ENCODE measurements around the gene FIG4.
"Not testable (repeated sequence)": the region's sequence is repeated elsewhere in the genome, so short reads cannot be mapped to it uniquely, and the experiment has no call there.

Gene FIG4

GRCh38 chr6:109853951-109854350 lies 162.9 kb downstream of the FIG4 start:
- no CpG with 5 or more reads among the region's 2 CpGs for WGBS (ENCODE audit: extremely low coverage, insufficient coverage, low lambda C conversion rate)
- no peak overlapping the region for H2BK120ac ChIP-seq (ENCODE audit: low read depth, low read length)
- H3K27ac ChIP-seq (ENCODE audit: low read depth, low read length), result no peak overlapping the region
- H3K4me1 ChIP-seq (ENCODE audit: control insufficient read depth, low read depth, low read length), result peaks cover 2% of the 10 kb centered on the region
- H3K4ac ChIP-seq (ENCODE audit: low read depth, low read length), result no peak overlapping the region
- no peak overlapping the region for H4K5ac ChIP-seq (ENCODE audit: low read length)
- no peak overlapping the region for H3K18ac ChIP-seq (ENCODE audit: low read length)
- H3K27me3 ChIP-seq (ENCODE audit: insufficient read depth, low read length, poor library complexity), result no peaks in the 10 kb centered on the region
- H2BK5ac ChIP-seq (ENCODE audit: low read length), result peak overlapping the region; percentile 37
- H3K23ac ChIP-seq (ENCODE audit: low read length), result no peak overlapping the region
- no peak overlapping the region for H2AK5ac ChIP-seq (ENCODE audit: low read length)
- H3K79me2 ChIP-seq (ENCODE audit: control insufficient read depth, insufficient read depth, low read length), result no peaks in the 10 kb centered on the region
- H3K36me3 ChIP-seq (ENCODE audit: control insufficient read depth, insufficient read depth, low read length), result no peaks in the 10 kb centered on the region
- peak overlapping the region; percentile 75 for H2BK15ac ChIP-seq (replicated peaks; ENCODE audit: low read depth)
- no peak overlapping the region for H4K8ac ChIP-seq (ENCODE audit: low read depth, low read length)
- H3K4me2 ChIP-seq (ENCODE audit: low read length), result no peak overlapping the region
- H3K9ac ChIP-seq (ENCODE audit: low read length), result no peak overlapping the region
- H3K56ac ChIP-seq (ENCODE audit: low read length), result no peak overlapping the region
- DNase-seq, result no peak
- H3K4me3 ChIP-seq (ENCODE audit: low read length), result no peak overlapping the region
- no peaks in the 10 kb centered on the region for H3K79me1 ChIP-seq (ENCODE audit: low read length)

- Histone ChIP-seq H3K4me3 (ENCODE audit: low read length) (no peak overlapping the region), H2AK5ac (ENCODE audit: low read length) (no peak overlapping the region), H3K4me1 (ENCODE audit: control insufficient read depth, low read depth, low read length) (peaks cover 2% of the 10 kb centered on the region), H3K36me3 (ENCODE audit: control insufficient read depth, insufficient read depth, low read length) (no peaks in the 10 kb centered on the region), H4K8ac (ENCODE audit: low read depth, low read length) (no peak overlapping the region), H2BK15ac (replicated peaks; ENCODE audit: low read depth) (peak overlapping the region; percentile 78), H3K4ac (ENCODE audit: low read depth, low read length) (peak overlapping the region; percentile 99), H3K23ac (ENCODE audit: low read length) (no peak overlapping the region), H3K79me1 (ENCODE audit: low read length) (no peaks in the 10 kb centered on the region), H2BK5ac (ENCODE audit: low read length) (peak overlapping the region; percentile 86), H3K79me2 (ENCODE audit: control insufficient read depth, insufficient read depth, low read length) (no peaks in the 10 kb centered on the region), H4K5ac (ENCODE audit: low read length) (no peak overlapping the region), H3K56ac (ENCODE audit: low read length) (peak overlapping the region; percentile 79), H3K9ac (ENCODE audit: low read length) (no peak overlapping the region), H3K4me2 (ENCODE audit: low read length) (no peak overlapping the region), H2BK120ac (ENCODE audit: low read depth, low read length) (peak overlapping the region; percentile 17), H3K27ac (ENCODE audit: low read depth, low read length) (peak overlapping the region; percentile 60), H3K27me3 (ENCODE audit: insufficient read depth, low read length, poor library complexity) (no peaks in the 10 kb centered on the region), H3K18ac (ENCODE audit: low read length) (peak overlapping the region; percentile 99)
- WGBS (ENCODE audit: extremely low coverage, insufficient coverage, low lambda C conversion rate), result no CpG with 5 or more reads among the region's 8 CpGs
- DNase-seq, result peak; percentile 95
These were observed 163.6 kb downstream of the FIG4 start for GRCh38 chr6:109854541-109855308.

- not testable (repeated sequence) for H3K36me3 ChIP-seq (ENCODE audit: control insufficient read depth, insufficient read depth, low read length); H3K27me3 ChIP-seq (ENCODE audit: insufficient read depth, low read length, poor library complexity); H4K8ac ChIP-seq (ENCODE audit: low read depth, low read length); H4K5ac ChIP-seq (ENCODE audit: low read length); H3K4me3 ChIP-seq (ENCODE audit: low read length); H3K79me1 ChIP-seq (ENCODE audit: low read length); H2AK5ac ChIP-seq (ENCODE audit: low read length); H3K79me2 ChIP-seq (ENCODE audit: control insufficient read depth, insufficient read depth, low read length); H3K4me1 ChIP-seq (ENCODE audit: control insufficient read depth, low read depth, low read length); H3K4me2 ChIP-seq (ENCODE audit: low read length); H3K9ac ChIP-seq (ENCODE audit: low read length); H3K23ac ChIP-seq (ENCODE audit: low read length)
- H3K18ac ChIP-seq (ENCODE audit: low read length), result peak overlapping the region; percentile 99
- H2BK5ac ChIP-seq (ENCODE audit: low read length), result peak overlapping the region; percentile 86
- peak overlapping the region; percentile 17 for H2BK120ac ChIP-seq (ENCODE audit: low read depth, low read length)
- peak overlapping the region; percentile 60 for H3K27ac ChIP-seq (ENCODE audit: low read depth, low read length)
- no CpG with 5 or more reads among the region's 9 CpGs for whole genome bisulfite sequencing (ENCODE audit: extremely low coverage, insufficient coverage, low lambda C conversion rate)
- DNase-seq, result peak; percentile 76
- H2BK15ac ChIP-seq (replicated peaks; ENCODE audit: low read depth), result peak overlapping the region; percentile 78
- peak overlapping the region; percentile 99 for H3K4ac ChIP-seq (ENCODE audit: low read depth, low read length)
- peak overlapping the region; percentile 79 for H3K56ac ChIP-seq (ENCODE audit: low read length)
These were observed 164.5 kb downstream of the FIG4 start for GRCh38 chr6:109855476-109856040.

GRCh38 chr6:109861946-109862345 lies 170.8 kb downstream of the FIG4 start:
- H3K23ac ChIP-seq (ENCODE audit: low read length), result no peak overlapping the region
- H3K4me3 ChIP-seq (ENCODE audit: low read length), result no peak overlapping the region
- no peak overlapping the region for H2BK120ac ChIP-seq (ENCODE audit: low read depth, low read length)

GRCh38 chr6:109864050-109864449 lies 173.0 kb downstream of the FIG4 start:
- Histone ChIP-seq H3K4ac (ENCODE audit: low read depth, low read length) (no peak overlapping the region), H3K4me1 (ENCODE audit: control insufficient read depth, low read depth, low read length) (peaks cover 5% of the 10 kb centered on the region), H3K56ac (ENCODE audit: low read length) (no peak overlapping the region), H2BK15ac (replicated peaks; ENCODE audit: low read depth) (no peak overlapping the region), H2BK120ac (ENCODE audit: low read depth, low read length) (no peak overlapping the region), H3K4me3 (ENCODE audit: low read length) (no peak overlapping the region), H3K36me3 (ENCODE audit: control insufficient read depth, insufficient read depth, low read length) (no peaks in the 10 kb centered on the region), H3K79me2 (ENCODE audit: control insufficient read depth, insufficient read depth, low read length) (no peaks in the 10 kb centered on the region), H3K79me1 (ENCODE audit: low read length) (no peaks in the 10 kb centered on the region), H4K5ac (ENCODE audit: low read length) (no peak overlapping the region), H3K9ac (ENCODE audit: low read length) (no peak overlapping the region), H3K23ac (ENCODE audit: low read length) (no peak overlapping the region), H3K4me2 (ENCODE audit: low read length) (no peak overlapping the region), H3K27me3 (ENCODE audit: insufficient read depth, low read length, poor library complexity) (no peaks in the 10 kb centered on the region), H2AK5ac (ENCODE audit: low read length) (no peak overlapping the region), H4K8ac (ENCODE audit: low read depth, low read length) (no peak overlapping the region), H3K27ac (ENCODE audit: low read depth, low read length) (no peak overlapping the region), H2BK5ac (ENCODE audit: low read length) (no peak overlapping the region), H3K18ac (ENCODE audit: low read length) (no peak overlapping the region)
- no peak for DNase-seq
- no CpG with 5 or more reads among the region's 2 CpGs for WGBS (ENCODE audit: extremely low coverage, insufficient coverage, low lambda C conversion rate)

More at GRCh38 chr6:109861946-109862345, 170.8 kb downstream of the FIG4 start:
- Histone ChIP-seq H2AK5ac (ENCODE audit: low read length) (no peak overlapping the region), H3K27me3 (ENCODE audit: insufficient read depth, low read length, poor library complexity) (no peaks in the 10 kb centered on the region), H3K36me3 (ENCODE audit: control insufficient read depth, insufficient read depth, low read length) (no peaks in the 10 kb centered on the region), H2BK5ac (ENCODE audit: low read length) (no peak overlapping the region), H3K9ac (ENCODE audit: low read length) (no peak overlapping the region), H3K79me1 (ENCODE audit: low read length) (no peaks in the 10 kb centered on the region), H2BK15ac (replicated peaks; ENCODE audit: low read depth) (no peak overlapping the region), H3K4me1 (ENCODE audit: control insufficient read depth, low read depth, low read length) (no peaks in the 10 kb centered on the region), H4K8ac (ENCODE audit: low read depth, low read length) (no peak overlapping the region), H3K56ac (ENCODE audit: low read length) (no peak overlapping the region), H3K18ac (ENCODE audit: low read length) (no peak overlapping the region), H3K79me2 (ENCODE audit: control insufficient read depth, insufficient read depth, low read length) (no peaks in the 10 kb centered on the region), H3K27ac (ENCODE audit: low read depth, low read length) (no peak overlapping the region), H3K4me2 (ENCODE audit: low read length) (no peak overlapping the region), H3K4ac (ENCODE audit: low read depth, low read length) (no peak overlapping the region), H4K5ac (ENCODE audit: low read length) (no peak overlapping the region)
- no peak for DNase-seq
